Measurements from ENCODE around the gene CLK3.
"Not testable (repeated sequence)": the region's sequence is repeated elsewhere in the genome, so short reads cannot be mapped to it uniquely, and the experiment has no call there.

Gene CLK3

DNA sequence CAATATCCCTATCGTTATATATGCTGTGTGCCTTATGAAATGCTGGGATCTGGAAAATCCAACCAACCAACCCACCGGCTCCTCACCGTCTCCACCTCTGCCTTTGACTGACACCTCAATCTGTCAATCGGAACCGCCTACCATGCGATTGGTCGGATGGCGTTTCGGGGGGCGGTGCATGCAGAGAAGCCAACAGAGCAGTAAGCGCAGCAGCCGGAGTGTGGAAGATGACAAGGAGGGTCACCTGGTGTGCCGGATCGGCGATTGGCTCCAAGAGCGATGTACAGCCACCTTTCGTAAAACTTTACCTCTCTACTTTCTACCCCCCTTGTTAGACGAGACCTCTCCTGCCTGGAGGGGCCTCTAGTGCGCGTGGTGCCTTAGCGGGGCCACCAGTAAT, 6.3 kb downstream of the CLK3 start:
- DNase-seq: no peak

DNA sequence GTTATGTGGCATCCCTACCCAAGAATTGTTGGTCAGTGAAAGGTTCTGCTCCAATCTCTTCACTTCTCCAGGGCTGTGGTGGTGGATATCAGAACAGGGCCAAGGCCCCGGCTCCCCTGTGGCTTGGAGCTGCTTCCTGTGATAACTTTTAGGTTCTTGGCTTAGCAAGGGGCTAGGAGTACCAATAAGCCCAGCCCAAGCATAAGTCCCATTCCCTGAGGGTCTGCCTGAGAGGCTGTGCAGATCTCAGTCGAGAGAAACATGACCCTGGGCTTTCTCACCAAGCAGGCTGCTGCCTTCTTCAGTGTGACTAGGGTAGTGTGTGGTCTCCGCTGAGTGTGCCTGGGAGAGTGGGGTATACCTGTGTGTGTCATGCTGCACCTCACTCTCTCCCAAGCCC, 7.1 kb downstream of the CLK3 start:
- DNase-seq: no peak

GRCh38 chr15:74624020-74624602, 8.5 kb downstream of the CLK3 start:
- no peak for DNase-seq

- no peak for DNase-seq
These were observed 10.1 kb downstream of the CLK3 start for GRCh38 chr15:74625693-74626092.

DNA sequence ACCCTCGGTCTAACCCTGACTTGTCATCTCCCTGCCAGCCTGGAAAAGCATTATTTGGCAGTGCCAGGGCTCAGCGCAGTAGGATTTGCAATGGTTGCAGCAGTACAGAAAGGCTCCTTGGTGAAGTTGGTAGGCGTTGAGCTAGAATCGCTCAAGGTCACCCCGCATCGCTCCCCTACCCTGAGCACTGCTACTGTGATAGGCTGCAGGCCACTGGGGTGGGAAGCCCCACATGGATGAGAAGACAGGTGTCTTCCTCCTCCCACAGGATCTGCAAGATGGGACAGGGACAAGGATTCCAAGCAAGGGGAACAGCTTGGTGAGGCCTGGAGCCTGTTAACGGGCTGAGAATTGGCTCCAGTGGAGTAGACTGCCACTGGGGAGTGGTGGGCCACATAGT, 10.7 kb downstream of the CLK3 start:
- no peak for DNase-seq

- DNase-seq: no peak
These were observed 11.4 kb downstream of the CLK3 start for GRCh38 chr15:74626752-74627692.

GRCh38 chr15:74627766-74628165, 12.1 kb downstream of the CLK3 start:
- no peak for DNase-seq

GRCh38 chr15:74628199-74628598, 12.6 kb downstream of the CLK3 start:
- no peak for DNase-seq

GRCh38 chr15:74628949-74629348, 13.3 kb downstream of the CLK3 start:
- no peak for DNase-seq

- not testable (repeated sequence) for DNase-seq
These were observed 14.1 kb downstream of the CLK3 start for GRCh38 chr15:74629696-74630095.

DNA sequence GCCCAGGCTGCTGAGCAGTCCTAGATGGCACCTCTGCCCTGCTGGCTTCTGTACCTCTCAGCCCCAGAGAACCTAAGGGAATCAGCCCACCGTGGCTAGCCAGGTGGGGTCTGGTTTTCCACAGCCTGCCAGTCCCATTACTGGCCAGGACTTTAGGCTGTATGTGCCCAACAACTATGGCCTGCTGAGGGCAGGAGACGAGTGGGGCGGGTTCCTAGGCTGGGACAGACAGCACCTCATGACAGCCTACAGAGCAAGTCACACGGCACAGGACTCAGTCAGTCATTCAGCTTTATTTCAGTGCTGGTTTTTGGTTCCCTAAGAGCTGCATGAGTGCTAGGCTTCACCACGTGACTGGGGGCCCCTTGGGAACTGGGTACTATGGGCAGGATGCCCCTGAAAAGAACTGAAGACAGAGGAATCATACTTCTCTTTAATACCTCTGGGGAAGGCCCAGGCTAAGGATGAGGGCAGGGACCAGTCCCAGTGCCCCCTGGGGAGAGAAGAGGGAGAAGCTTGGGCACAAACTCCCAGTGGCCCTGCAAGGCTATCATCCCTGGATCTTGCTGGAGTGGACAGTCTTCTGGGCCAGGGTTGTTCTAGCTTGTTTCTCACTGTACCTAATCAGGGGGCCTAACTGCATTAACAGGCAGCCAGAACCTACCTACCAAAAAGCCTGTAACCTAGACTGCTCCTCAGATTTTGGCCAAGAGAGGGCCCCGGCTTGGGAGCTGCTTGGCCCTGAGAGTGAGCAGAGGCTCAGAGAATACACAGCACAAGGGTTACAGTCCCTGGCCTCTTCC, 14.8 kb downstream of the CLK3 start:
- no peak for DNase-seq

DNA sequence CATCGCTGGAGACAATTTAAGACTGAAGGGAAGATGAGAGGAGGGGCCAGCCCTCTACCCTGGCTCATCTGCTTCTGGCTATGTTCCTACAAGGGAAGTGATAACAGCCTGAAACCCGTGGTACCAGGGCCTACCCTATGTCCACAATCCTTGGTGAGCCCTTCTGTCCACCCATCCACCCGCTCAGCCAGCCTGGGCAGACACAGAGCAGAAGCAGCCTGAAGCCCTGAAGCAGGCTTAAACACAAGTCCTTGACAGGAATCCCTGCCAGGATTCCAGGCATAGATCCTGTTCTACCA, 15.4 kb downstream of the CLK3 start:
- DNase-seq: no peak

- no peak for DNase-seq
These were observed 15.8 kb downstream of the CLK3 start for GRCh38 chr15:74631408-74631807.

DNA sequence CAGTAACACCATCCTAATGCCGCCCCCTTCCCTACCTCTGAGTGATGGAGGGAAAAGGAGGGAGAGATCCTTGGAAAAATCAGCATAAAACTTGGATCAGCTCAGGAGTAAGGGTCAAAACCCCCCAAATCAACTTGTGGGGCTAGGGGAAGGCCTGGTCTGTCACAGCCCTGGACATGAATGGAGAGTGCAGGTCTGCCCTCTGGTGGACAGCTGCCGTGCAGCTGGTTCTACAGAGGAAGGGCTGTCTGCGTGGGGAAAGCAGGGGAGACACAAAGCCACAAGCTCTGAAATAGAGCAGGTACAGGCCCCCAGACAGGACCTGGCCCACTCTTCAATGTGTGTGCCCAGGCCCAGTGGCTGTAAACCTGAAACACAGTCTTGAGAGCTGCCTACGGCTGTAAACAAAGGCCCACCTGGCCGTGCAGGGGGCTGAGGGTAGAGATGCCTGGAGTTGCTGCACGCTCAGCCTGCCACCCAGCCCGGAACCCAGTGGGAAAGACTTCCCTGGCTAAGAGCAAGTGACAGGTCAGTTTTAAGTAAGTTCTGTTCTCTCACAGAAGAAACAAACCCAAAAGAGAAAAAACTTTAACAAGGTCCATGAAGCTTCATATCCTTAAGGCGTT, 16.4 kb downstream of the CLK3 start:
- DNase-seq: peak; percentile 63

DNA sequence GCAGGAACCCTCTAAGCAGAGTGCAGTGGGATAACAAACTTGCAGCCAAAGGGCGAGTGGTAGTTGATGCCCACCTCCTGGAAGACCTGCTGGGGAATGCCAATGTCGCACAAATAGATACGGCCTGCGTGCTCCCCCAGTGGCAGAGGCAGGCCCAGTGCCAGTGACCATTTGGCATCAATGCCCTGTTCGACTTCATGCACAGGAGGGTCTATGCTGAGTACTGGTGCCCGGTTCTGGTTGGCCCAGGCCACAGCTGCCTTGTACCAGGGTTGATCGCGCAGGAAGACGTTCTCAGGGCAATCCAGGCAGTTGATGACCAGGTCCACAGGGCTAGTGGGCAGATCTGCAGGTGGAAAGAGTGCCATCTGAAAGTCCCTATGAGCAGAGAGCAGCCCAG, 17.0 kb downstream of the CLK3 start:
- DNase-seq: no peak

GRCh38 chr15:74633781-74634180, 18.1 kb downstream of the CLK3 start:
- DNase-seq: no peak

GRCh38 chr15:74635228-74635627, 19.6 kb downstream of the CLK3 start:
- DNase-seq: peak; percentile 73

DNA sequence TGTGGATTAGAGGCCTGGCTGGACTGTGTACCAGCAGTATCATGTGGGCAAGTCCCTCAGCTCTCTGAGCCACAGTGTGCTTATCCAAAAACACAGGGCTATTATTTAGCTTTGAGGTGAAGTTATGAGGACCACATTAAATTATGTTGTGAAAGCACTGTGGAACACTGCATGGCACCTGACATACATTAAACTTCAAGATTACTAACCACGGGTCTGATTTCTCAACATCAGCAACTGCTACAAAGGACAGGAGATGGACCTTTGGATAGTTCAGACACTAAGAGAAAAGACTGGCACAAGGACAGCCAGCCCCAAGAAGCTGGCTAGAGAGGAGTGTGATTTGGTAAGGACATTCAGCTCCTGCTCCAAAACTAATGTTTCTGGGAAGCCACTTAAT, 21.3 kb downstream of the CLK3 start:
- DNase-seq: no peak

DNA sequence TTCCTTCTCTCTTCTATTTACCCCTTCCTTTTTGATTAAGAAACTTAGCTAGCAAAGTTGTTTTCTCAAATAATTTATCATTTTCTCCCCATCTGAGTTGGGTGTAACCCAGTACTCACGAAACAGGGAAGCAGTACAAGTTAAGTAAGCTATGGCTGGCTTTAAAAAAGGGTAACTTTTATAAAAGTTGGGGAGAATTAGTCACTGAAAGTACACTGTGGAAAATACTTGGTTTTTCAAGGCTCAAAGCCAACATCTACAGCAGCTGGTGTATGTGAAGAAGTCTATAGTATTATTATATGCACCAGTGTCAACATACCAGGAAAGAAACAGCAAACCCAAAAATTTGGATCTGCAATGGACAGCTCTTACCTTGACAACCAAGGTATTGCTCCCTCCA, 25.5 kb downstream of the CLK3 start:
- no peak for DNase-seq

- DNase-seq: no peak
These were observed 26.7 kb downstream of the CLK3 start for GRCh38 chr15:74642348-74642733.

- DNase-seq: no peak
These were observed 27.4 kb downstream of the CLK3 start for GRCh38 chr15:74642734-74643664.

- no peak for DNase-seq
These were observed 28.1 kb downstream of the CLK3 start for GRCh38 chr15:74643665-74644204.

All from activated naive CD4-positive, alpha-beta T cell treated with anti-CD3 and anti-CD28 coated beads, Interleukin-2, amount 50 U/mL, for 16 hours (primary cell).